Tracheal epithelial cell (primary cell): Measurements from ENCODE around the gene CABLES2. TPM values are rescaled to one million over a fixed set of nuclear protein-coding genes. Genes with fewer than 3 reads are reported as not detected.

Experiments used
- total RNA-seq: library from RNA; depleted of rRNA; stranded (reverse); fragments of >200 nt; gene quantifications from 2 replicates; pipeline ENCODE4 v1.2.1, GENCODE V29; 2014

CABLES2 gene, protein sequence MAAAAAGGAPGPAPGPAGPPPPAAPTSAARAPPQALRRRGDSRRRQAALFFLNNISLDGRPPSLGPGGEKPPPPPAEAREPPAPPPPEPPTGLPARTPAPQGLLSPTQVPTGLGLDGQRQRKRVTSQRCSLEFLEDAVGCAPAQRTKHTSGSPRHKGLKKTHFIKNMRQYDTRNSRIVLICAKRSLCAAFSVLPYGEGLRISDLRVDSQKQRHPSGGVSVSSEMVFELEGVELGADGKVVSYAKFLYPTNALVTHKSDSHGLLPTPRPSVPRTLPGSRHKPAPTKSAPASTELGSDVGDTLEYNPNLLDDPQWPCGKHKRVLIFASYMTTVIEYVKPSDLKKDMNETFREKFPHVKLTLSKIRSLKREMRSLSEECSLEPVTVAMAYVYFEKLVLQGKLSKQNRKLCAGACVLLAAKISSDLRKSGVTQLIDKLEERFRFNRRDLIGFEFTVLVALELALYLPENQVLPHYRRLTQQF
- total RNA-seq: 0.24 and 0.85 TPM in 2 replicates

DNA sequence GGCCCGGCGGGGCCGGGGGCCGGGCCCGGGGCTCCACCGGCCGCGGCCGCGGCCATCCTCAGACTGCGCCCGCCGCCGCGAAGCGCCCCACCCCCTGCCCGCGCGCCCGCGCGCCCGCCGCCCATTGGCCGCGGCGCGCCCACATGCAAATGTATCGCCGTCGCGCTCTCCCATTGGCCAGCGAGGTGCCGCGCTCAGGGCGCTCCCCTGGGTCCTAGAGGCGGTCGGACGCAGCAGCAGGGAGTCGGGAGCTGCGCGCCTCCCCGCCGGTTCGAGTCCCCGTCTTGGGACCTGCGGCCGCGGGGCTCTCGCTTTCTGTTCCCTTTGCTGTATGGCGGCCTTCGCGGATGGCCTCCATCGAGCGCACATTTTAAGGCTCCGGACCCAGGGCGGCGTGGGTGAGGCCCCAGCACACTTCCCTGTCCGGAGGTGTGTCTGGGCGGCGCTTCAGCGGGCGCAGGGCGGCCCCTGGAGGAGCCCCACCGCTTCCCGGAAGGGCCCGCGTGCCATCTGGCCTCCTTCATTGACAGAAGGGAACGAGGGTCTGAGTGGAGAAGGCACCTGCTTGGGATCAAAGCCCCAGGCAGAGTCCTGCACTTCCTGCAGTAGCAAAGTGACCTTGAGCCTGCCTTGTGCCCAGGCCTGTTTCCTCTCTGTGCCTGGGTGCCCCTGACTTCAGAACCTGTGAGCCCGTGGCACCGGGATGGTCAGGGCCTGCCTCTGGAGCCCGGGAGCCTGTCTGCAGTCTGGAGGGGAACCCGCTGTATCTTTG lies at the start of gene CABLES2:
CABLES2 (minus strand) TSS at position 65 of the 772 bp plus-strand sequence; CDS start at position 56, 9 bp downstream.

DNA sequence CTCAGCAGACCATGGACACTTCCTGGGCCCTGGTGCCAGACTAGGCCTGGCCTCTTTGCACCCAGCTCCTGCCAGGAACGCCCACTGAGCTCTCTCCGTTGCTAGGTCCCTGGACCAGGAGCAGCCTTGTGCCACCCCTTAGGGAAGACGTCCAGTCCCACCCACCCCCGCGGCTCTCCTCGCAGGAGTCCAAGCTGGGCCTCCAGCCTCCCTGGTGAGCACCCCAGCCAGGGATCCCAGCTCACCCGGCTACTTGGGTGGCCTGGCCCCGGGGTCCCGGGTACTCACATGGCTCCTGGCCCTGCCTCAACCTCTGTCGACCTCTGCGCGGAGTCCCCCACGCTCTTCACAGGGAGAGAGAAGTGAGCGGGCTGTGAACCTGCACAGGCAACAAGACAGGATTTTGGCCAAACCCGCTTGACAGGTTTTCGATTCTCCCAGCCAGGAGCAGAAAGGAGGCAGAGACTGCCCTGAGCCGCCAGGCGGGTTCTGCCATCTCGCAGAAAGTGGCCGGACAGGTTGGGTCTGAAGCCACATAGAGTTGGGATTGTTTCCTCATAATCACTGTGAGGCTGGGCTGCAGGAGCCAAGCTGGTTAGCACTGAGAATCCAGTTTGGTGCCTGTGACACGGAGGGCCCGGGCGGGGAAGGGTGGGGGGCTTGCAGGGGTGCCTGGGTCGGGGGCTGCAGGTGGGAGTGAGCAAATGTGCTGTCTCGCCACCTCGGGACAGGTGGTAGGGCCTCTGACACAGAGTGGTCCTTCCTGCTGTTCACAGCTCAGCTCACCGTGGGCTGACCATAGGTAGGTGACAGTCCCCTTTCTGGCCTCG lies 20.3 kb upstream of the CABLES2 start, which contains the start of gene RBBP8NL:
RBBP8NL (minus strand) TSS at position 368 of the 830 bp plus-strand sequence. CDS start 7,892 bp downstream, outside the sequence.

DNA sequence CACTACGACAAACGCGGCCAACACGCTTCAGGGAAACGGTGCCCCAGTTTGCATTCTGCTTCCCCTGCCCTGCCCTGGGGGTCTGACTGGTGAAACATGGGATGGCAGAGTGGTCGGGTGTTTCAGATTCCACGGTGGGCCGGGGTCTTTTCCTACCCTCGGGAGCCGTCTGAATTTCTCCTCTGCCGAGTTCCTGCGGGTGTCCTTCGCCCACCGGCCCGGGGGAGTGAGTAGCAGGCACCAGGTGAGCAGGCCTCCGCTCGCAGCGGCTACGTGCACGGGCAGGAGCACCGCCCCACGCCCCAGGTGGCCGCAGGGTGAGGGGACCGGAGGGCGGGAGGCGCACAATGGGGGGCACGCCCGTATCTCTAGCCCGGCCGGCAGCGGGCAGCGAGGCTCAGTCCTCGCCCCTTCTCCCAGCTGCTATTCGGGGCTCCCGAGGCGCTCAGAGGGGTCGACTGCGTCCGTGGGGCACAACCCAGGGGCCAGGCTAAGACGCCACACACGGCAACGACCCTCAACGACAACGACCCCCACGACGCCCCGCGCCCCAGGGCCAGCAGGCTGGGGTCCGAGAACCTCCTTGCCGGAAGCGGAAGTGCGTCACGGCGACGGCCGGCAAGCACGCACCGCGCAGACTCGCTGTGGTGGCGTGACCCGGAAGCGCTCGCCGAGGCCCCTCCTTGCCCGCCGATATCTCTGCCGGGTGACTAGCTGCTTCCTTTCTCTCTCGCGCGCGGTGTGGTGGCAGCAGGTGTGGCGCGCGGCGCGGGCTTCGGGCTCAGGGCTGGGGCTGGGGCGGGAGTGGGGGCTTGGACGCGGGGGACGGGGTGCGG lies 20.5 kb downstream of the CABLES2 start, which contains the start of gene RPS21:
RPS21 (plus strand) TSS at position 721 of the 836 bp plus-strand sequence. CDS start 236 bp downstream, outside the sequence.

DNA sequence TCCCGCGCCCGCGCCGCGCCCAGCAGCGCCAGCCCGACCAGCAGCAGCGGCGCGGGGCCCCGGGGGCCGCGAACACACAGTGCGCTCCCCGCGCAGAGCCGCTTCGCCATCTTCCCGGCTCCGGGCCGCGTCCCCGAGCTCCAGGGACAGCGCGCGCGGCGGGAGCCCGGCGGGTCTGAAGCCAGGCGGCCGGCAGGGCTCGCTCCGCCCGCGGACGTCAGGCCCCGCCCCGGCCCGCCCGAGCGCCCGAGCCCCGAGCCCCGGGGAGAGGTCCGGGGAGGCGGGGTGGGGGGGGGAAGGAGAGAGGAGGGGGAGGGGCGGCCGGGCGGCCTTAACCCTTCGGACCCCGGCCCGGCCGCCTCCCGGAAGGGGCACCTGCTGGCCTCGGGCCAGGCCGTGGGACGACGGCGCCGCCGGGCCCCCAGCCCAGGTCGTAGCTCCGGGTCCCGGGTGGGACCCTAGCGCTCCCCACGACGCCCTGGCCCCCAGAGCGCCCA lies 39.9 kb downstream of the CABLES2 start, which contains the start of gene LAMA5:
LAMA5 (minus strand) TSS at position 177 of the 497 bp plus-strand sequence; CDS start at position 110, 67 bp downstream.

Other genes starting within 250 kb of the CABLES2 start
- gene MTG2, start 224.3 kb downstream of the CABLES2 start, total RNA-seq: 16.8 and 23.4 TPM in 2 replicates
- gene HRH3, start 187.0 kb downstream of the CABLES2 start, total RNA-seq: not detected in 2 replicates
- gene OSBPL2, start 168.8 kb downstream of the CABLES2 start, total RNA-seq: 45.6 and 48.4 TPM in 2 replicates
- gene ADRM1, start 104.3 kb downstream of the CABLES2 start, total RNA-seq: 152 and 180 TPM in 2 replicates
- gene LAMA5, start 40.0 kb downstream of the CABLES2 start, total RNA-seq: 85.3 and 124 TPM in 2 replicates
- gene RPS21, start 20.2 kb downstream of the CABLES2 start, total RNA-seq: 756 and 909 TPM in 2 replicates
- gene RBBP8NL, start 20.3 kb upstream of the CABLES2 start, total RNA-seq: 0.24 and 0.64 TPM in 2 replicates
- gene GATA5, start 68.7 kb upstream of the CABLES2 start, total RNA-seq: not detected in 2 replicates
- gene SLCO4A1, start 235.2 kb upstream of the CABLES2 start, total RNA-seq: 1.1 and 8.0 TPM in 2 replicates